HG03439 (cell line): ENCODE results near the gene PPP1R13B.

Source experiments
- ATAC-seq: cut with Tn5 transposase; IDR thresholded peaks from one replicate; pipeline ENCODE4 v1.9.1; 2021; ENCODE audit warnings: mild to moderate bottlenecking, moderate library complexity; ENCODE audit not compliant: unreplicated experiment

Gene PPP1R13B

DNA sequence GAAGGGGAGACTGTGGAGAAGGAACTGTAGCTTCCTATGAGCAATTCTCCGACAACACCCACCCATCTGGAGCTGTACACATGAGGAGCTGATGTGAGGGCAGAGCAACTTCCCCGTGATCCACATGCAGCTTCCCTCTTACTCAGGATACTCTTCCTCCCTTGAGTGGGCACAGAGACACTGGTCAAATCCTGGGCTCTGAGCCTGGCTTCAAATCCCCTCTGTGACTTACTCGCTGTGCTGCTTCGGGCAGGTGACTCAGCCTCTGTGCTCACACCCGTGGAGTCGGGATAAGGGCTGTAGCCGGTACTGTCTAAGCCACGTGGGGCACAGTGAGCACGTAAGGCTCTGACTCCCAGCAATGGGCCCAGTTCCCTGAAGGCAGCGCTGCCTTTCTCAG lies 100.7 kb downstream of the PPP1R13B start:
- ATAC-seq: no peak

DNA sequence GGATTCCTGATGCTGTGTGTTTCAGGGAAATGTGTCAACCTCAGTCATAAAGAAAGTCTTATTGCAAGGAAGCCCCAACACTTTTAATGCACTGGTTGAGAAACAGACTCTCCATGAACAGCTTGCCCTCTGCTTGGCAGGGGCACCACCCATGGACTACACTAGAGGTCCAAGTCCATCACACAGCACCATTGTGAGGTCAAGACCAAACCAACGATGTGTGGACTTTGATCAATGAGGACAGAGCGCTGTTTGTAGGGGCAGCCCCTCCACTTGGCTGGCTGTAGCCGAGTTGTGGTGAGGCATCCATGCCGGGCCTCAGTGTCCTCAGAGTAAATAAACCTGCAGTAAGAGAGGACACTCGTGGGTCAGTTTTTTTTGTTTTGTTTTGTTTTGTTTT lies 102.0 kb downstream of the PPP1R13B start:
- no peak for ATAC-seq

DNA sequence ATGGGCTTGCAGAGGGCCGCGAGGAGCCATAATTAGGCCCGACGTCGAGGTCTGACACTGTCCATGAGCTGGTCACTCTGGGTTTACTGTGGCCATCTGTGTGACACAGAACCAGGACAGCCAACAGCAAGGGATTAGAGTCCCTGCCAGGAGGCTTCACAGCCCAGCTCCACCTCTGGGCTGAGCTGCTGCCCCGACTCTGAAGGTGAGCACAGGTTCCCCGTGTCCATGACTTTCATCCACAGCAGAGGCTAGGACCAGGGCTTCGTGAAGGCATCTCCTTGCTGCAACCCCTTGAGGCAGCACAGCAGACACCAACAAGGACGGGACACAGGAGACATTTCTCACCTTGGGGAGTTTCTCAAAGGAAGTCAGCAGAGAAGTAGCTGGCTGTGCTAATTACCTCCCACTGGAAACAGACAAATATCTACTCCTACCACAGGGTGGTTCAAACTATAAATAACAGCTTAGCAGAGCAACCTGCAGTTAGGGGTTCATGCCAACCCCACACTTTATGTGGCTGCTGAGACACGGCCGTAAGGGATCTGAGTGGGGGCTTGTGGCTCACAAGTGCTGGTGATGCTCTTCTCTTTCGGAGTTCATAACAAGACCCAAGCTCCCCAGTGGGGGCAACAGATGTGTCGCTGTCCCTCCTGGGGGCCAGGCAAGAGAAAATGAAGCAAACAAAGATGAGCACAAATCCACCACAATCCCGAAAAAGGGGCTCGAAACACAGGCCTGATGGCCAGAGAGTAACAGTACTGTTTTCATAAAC lies 102.6 kb downstream of the PPP1R13B start:
- ATAC-seq: no peak

DNA sequence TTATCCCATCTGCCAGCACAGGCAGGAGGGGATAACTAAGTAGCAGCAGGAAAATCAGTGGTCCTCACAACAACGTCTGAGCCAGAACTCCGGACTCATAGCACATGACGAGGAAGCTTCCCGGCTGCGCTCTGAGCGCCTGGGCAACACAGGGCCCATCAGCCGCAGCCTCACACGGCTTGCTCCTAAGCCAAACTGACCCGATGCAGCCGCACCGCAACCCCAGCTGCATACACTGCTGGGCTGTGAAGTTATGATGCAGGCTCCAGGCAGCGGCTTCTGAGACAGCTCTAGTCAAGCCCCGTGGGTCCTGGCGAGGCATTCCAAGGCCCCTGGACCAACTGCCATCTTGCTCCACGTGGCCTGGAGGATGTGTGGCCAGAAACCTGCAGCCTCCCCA lies 103.7 kb downstream of the PPP1R13B start:
- no peak for ATAC-seq

DNA sequence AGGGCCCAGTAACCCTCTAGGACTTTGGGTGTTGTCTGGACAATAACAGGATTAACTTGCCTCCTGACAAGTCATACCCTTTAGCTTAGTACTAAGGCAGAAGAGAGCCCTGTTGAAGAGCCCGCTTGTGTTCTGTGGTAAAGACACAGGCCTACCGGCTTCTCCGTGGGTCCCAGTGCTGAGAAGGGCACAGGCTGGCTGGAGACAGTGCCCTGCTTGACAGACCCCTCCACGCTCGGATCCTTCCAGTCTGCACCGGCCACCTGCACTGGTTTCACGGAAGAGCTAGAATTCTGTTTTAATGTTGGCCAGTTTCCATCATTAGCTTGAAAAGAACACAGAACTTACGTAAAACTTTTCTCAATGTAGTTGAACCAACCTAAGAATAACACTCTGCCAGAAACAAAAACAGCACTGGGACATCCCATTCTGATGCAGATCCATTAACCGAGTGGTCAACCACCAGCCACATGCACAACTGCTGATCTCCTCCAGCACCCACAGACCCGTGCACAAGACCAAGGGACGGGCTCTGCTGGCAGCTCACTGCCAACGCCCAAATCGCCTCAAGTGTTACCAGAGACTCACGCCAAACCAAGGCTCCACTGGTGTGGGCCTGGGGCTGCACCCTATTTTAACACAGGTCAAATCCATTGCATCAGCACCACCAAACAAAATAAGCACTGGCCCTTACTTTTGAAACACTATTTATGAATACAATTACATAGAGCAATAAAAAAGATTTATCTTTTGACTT lies 104.7 kb downstream of the PPP1R13B start:
- no peak for ATAC-seq

DNA sequence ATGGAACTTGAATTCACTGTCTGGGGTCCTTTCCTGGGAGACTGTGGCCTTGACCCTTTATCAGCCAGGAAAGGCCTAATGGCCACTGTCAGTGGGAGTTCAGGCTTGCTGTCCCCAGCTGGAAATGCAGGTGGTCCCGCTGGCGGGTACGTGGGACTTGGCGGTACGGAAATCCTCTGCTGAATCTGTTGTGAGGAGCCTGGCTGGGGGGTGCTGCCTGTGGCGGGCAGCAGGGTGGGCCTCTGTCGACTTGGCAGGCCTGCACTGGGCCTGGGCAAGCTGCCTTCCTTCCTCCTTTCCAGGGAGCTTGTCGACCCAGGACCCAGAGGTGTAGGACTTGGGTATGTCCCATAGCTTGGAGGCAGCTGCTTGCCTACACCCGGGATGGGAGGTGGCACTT lies 105.5 kb downstream of the PPP1R13B start:
- ATAC-seq: no peak

DNA sequence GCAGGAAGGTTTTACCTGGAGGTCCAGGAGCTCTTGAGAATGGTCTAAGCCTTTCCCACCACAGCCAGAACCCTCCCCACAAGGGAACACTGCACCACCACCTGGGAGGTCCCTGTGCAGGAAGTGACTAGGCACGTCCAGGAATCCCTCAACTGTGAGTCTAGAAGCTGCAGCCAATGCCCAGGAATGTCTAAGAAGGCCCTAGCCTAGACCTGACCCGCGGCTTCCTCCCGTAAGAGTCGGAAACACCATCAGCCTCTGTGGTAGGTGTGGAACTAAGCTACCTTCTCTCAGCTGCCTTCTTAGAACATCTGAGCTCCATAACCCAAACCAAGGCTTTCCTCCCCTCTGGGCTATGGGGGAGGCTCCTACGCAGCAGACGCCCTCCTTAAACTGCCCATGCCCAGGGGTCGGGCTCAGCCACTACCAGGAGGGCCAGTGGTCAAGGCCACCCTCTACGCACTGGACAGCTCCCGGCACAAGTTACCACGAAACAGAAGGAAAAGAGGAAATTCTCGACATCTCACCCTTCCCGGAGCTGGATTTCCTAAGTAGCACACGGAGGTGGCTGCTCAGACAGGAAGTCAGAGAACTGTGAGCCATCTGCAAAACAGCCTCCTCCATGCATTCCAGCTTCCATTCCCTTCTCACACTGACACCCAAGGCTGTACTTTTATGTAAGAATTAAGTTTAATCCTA lies 106.2 kb downstream of the PPP1R13B start:
- no peak for ATAC-seq

DNA sequence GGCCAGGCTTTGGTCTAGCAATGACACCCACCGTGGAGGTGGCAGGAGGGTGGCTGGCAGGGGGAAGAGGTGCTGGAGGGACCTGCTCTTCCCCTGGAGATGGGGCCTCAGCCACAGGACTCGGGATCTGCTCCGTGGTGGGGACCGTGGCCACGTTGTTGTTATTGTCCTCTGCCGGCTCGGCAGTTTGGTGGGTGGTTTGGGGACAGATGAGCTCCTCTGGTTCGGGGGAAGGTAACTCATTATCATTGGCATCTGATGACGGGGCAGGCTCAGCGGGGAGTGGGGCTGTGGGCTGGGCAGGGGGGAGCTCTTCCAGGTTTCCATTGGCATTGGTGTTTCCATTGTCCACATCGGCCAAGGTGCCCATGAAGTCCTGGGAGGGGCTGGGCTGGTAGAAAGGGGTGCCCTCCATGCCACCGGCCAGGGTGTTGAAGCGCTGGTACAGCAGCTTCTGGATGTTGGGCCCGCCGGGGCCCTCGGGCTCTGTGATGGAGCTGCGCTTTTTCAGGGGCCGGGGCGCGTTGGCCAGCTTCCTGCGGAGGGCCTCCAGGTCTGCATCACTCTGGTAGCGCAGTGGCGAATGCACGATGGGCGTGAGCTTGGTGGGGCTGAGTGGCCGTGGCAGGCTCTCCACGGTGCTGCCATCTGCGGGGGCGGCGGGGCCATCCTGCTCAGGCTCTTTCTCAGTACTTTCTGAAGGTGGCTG lies 107.4 kb downstream of the PPP1R13B start:
- no peak for ATAC-seq

DNA sequence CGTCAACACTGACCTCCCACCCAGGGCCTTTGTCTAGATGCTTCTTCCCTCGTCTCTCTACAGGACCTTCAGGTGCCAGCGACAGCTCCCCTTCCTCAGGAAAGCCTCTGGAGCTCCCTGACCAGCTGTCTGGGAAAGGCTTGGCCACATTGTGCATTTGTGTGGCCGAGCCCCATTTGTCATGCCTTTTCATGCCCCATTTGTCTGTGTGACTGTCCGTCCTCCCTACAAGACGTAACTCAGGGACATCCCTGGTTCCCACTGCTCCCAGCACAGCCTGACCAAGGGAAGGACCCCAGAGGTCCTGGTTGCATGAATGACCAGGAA lies 107.9 kb downstream of the PPP1R13B start:
- ATAC-seq: no peak

DNA sequence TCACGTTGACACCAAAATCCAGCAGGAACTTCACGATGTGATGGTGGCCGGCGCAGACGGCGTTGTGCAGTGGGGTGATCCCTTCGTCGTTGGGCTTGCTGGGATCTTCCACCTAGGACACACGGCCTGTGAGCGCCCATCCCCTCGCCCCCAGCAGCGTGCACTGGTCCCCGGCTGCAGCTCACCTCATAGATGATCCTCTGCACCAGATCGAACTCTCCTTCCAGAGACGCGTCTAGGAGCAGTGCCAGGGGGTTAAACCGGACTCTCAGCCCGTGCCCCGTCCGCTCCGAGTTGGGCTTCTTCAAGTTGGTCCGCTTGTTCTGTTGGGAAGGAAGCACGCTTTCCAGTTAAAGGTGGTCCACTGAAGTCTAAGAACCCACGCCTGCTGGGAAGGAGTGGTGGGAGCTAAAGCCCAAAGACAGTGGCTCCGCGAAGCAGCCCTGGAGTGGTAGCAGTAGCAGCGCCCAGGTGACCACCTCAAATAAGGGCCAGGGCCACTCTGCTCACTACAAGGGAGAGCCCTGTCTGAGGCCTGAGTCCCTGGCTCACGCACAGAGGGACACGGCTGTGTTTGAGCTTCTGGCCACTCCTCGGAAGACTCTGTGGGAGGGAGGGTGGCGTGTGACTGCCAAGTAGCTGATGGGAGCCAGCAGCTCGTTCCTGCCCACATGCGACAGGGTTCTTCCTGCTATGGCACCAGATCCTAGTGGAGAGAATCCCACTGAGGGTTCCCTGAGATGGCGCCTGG lies 108.5 kb downstream of the PPP1R13B start:
- no peak for ATAC-seq

DNA sequence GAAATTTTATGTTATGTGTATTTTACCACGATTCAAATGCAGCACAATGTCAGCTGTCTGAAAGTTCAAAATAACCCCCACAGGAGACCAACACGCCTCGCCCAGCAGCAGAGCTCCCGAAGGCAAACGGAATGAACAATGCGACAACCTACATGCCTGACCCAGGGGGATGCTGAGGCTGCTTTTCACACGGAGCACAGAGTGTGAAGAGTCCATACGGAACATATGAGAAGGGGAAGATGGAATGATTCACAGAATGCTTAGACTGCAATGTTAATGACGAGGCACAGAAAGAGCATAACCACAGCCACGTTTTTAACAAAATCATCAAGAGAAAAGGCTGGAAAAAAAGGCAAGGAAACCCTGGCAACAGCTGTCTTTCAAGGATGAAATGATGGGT lies 109.2 kb downstream of the PPP1R13B start:
- ATAC-seq: no peak

DNA sequence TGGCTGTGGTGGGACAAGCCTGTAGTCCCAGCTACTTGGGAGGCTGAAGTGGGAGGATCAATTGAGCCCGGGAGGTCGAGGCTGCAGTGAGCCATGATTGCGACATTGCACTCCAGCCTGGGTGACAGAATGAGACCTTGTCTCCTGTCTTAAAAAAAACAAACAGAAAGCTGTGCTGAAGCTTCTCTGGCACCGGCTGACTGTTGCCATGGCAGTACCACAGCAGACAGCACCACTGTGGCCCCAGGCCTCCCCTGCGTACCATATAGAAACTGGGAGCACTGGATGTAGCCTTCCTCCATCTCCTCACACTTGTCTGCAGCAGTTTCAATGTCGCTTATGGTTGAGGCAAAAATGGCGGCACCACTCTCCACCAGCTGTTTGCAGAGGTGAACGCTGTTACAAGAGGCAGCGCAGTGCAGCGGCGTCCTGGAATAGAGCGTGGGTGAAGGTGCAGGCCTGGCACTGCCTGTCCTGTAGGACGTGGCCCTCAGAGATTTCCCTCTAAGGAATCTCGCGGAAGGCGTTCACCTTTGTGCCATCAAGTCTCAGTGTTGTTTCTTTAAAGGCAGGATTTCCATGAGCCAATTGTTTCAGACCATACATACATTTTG lies 109.8 kb downstream of the PPP1R13B start:
- ATAC-seq: no peak

DNA sequence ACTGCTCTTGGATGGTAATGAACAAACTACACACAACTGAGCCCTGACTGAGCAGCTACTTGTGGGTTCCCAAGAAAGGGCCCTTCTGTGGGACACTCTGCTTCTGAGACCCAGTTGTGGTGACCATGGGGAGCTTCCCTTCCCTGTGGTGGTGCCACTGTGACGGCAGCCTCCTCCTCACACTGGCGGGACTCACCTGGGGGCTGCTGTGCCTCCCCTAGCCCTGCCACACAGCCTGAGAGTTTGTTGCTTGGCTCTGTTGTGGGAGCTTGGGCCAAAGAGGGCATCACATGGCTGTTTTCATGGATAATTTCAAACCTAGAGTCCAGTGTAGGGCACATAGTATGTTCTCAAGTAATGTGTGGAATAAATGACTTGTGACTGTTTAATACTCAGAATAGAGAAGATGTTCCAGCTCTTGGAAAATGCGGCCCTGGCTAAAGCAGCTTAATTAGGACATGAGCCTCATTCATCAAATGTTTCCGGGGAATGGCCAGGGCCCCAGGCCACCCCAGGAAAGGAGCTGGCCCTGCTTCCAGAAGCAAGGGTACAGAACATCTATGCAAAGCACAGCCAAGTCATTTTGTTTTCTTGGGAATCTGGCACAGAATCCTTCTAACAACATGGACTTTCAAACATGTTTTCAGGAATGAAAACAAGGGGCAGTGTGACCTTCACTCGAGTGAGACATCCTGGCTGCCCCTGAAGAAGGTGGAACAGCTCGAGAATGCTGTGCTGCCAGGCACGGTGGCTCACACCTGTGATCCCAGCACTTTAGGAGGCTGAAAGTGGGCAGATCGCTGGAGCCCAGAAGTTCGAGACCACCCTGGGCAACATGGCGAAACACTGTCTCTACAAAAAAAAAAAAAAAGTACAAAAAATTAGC lies 110.6 kb downstream of the PPP1R13B start:
- no peak for ATAC-seq

DNA sequence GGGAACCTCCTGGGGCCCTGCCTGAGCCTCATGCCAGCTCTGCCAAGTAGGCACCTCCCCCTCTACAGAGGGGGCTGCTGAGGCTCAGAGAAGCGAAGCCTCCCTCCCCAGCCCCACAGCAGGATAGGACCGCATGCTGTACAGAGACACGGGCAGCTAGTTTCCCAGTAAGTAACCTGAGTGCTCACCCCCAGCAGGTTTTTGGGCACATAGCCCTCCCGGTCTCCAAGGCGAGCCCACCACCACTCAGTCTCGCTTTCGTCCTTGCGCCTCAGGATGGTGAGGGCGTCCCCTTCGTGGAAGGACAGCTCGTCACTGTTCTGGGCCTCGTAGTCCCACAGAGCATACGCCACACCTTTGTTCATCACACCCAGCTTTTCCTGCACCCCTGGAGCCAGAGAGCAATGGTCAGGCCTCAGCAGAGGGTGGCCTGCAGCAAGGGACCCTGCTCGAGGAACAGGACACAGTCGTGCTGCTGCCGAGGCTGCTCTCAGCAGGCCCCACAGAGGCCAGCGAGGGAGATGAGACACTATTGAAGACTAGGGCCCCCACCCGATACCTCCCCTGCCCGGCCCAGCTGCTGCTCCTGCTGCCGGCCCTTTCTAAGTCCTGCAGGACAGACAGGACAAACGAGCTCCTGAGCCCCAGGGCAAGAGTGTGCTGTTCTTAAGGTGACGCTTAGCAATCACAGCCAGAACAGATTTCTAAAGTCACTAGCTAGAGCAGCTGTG lies 111.4 kb downstream of the PPP1R13B start:
- ATAC-seq: no peak

DNA sequence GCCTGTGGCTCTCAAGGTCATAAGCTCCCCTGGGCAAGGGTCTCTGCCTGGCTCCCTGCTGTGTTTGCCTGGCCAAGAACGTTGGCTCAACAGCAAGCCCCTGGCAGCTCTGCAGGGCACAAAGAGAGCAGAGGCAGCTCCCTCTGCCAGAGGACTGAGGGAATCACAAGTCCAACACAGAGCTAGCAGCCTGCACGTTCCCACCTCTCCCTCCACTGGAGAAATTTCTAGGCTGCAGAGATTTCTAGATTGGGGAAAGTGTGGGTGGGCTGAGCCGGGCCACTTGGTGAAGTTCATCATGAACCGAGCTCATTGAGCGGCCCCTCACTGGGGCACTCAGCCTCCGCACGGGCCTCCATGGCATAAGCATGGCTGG lies 111.9 kb downstream of the PPP1R13B start:
- ATAC-seq: no peak

DNA sequence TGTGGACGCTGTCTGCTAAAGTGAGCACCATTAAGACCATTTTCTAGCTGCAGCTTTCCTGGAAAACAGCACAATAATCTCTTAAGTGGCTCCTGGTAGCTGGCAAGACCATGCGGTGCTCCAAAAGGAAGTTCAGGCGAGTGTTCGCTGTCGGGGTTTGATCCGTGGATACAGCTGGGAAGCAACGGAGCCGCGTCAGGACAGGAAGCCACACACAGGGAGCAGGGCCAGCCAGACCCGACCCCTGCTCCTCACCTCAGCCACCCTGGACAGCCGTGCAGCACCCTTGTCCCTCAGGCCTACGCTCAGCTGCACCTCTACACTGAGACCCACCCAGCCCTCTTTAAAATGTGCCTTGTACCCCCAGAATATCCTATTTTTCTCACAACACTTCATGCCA lies 112.4 kb downstream of the PPP1R13B start:
- no peak for ATAC-seq

DNA sequence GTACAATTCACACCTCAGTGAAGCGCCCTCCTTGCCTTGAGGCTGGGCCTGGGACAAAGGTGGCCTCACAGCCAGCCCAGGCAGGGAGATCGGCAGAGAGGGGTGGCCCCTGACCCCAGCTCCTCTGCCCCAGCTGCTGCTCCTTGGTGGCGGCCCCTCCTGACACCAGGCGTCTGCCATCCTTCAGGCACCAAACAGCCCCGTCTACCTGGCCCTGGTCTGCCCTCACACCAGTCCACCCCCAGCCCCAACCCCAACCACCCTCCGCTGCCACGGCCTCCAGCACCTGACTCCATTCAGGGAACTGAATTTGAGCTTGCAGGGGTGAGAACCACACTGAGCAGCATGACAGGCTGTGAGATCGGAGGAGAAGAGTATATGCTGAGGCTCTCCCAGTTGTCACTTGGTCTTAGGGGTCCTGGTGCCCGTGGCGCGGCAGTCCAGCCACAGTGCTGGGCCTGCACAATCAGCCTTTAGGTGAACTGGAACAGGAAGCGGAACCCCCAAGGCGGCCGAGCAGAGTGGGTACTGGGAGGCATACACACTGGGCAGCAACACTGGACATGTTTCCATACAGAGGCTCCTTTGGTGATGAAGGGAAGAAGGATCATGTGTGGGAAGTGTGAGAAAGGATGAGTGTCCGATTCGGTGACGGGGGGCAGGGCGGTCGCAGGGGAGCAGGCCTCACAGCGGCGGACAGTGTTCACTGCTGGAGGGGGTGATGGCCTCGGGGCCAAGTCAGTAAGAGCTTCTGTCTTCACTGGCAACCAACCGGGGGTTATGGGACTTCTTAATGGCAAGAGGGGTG lies 113.1 kb downstream of the PPP1R13B start:
- ATAC-seq: no peak

DNA sequence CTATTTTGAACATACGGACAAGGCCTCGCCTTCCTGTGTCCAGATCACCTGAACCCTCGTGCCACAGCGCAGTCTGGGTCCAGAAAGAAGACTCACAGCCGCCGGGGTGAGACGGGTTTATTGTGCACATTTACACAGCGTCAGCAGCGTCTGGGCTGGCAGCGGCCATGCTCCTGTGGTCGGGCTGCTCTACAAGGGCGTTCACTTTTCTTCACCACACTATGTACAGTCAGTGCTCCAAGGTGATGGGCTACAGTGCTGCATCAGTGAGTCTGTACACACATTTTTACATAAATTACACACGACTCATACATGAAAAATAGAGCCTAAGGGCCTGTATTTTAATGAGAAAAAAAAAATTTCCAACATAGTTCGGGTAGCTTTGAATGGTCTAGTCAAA lies 113.7 kb downstream of the PPP1R13B start:
- no peak for ATAC-seq
